ENCODE measurements around the gene IGIP. TPM values are rescaled to one million over a fixed set of nuclear protein-coding genes. Genes with fewer than 3 reads are reported as not detected.

IGIP gene
- total RNA-seq, 4 donors from 2014 or later = 21.7 to 26.6 (median 24.4) TPM

DNA sequence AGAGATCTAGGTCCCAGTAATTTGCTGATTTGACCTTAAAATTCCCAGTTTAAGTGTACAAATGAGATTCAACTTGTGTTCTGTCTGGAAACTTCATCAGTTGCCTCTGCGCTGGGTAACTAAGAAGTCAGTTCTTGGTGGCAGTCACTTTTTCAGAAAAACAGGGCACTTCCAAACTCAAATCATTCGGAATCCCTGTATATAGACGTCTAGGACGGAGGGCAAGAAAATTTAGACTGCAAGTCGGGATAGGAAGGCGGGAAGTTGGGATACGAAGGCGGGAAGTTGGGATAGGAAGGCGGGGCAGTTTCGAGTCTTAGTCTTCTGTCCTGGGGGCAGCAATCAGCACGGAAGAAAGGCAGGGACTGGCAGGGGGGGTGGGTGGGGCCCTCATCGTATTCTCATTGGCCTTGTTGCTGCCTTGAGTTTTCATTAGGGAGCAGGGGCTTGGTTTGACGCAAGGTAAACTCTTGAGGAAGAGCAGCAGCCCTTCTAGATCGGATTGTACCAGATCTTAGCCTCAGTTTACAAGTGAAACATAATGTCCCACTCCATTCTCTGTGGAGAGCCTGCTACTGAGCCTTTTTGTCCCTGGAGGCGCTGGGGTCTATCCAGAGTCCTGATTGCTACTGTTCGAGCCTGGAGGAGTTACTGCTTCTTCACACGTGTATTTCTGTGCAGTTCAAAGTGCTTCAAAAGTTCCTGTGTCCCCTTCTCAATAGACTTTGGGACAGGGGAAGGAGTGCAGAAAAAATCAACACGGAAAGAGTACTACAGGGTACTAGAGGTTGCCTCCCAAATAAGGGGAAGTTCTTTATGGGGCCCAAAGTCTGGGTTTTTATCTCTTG is 14.5 kb upstream of the IGIP start:
- TF ChIP-seq, protein P1, sequence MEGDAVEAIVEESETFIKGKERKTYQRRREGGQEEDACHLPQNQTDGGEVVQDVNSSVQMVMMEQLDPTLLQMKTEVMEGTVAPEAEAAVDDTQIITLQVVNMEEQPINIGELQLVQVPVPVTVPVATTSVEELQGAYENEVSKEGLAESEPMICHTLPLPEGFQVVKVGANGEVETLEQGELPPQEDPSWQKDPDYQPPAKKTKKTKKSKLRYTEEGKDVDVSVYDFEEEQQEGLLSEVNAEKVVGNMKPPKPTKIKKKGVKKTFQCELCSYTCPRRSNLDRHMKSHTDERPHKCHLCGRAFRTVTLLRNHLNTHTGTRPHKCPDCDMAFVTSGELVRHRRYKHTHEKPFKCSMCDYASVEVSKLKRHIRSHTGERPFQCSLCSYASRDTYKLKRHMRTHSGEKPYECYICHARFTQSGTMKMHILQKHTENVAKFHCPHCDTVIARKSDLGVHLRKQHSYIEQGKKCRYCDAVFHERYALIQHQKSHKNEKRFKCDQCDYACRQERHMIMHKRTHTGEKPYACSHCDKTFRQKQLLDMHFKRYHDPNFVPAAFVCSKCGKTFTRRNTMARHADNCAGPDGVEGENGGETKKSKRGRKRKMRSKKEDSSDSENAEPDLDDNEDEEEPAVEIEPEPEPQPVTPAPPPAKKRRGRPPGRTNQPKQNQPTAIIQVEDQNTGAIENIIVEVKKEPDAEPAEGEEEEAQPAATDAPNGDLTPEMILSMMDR (IDR thresholded peaks at IDR 0.05; ENCODE audit: low read depth) = no peak

DNA sequence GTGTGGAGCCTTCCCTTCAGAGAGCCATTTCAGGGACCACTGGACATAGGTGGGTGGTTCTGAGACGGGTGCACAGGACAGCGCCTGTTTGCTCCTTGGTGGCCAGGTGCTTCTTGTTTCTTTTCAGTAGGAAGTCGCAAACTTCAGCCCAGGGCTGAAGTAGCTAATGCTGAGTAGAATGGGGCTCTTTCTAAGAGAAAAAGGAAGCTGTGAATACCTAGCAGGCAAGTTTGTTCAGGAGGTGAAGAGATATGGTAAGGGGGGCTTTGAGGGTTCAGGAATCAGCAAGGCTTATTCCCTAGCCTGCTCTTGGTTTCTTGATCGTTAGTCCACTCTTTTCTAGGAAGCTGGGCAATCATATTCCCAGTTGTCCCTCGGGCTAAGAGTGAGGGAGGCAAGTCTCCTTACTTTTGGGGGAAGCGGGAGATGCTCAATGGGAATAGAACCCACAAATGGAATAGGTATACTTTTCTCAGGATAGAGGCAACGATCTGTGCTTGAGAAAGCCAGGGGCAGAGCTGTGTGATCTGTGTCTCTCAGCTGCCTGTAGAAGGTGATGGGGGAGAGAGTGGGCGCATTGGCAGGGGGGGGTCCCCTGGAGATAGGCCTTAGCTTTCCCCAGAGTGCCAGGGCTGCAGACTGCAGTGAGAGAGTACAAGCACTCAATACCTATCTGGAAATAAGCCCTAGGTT is 13.7 kb upstream of the IGIP start:
- TF ChIP-seq, protein P1 (IDR thresholded peaks at IDR 0.05; ENCODE audit: low read depth) = no peak

DNA sequence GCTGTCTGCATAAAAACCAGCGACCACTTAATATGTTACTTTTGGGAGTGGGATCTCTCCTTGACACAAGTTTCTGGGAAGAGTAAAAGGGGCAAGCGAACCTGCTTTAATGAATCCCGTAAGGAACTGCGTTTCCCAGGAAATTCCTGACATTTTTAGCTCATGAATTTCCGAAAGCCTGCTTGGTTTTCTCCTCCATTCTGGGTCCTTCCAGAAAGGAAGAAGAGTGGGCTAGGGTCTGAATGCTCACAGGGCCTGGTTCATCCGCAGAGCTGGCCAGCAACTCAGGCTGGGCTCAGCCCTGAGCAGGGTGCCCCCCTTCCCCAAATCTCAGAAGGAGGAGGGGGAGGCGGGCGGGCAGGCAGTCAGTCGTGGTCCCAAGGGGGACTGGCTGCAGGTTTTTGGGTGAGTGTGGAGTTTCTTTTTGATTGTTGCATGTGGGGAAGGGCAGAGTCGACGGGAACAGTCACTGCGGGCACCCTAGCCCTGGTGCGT is 13.0 kb upstream of the IGIP start:
- TF ChIP-seq, protein P1 (IDR thresholded peaks at IDR 0.05; ENCODE audit: low read depth) = no peak

DNA sequence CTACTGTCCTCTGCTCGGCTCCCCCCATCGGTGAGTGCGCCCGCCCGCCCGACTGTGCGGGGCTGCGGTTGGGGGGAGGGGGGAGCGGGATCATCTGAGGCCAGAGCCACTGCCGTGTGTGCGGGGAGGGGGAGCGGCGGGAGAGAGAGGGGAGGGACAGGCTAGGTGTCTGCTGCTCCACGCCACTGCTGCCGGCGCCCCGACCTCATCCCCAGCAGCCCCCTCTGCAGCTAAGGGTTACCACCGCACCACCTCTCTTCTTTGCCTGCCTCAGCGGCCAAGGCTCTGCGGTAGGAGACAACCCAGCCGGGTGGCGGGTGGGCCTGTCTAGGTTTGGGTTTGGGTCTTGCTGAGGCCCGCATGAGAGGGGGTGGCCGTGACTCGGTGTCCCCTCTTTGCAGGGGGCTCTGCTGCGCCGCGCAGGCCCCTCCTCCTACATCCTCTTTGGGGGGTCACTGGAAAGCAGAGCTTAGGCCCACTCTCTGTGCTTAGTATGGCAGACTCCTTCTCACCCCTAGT is 12.5 kb upstream of the IGIP start:
- TF ChIP-seq, protein P1 (IDR thresholded peaks at IDR 0.05; ENCODE audit: low read depth) = no peak

DNA sequence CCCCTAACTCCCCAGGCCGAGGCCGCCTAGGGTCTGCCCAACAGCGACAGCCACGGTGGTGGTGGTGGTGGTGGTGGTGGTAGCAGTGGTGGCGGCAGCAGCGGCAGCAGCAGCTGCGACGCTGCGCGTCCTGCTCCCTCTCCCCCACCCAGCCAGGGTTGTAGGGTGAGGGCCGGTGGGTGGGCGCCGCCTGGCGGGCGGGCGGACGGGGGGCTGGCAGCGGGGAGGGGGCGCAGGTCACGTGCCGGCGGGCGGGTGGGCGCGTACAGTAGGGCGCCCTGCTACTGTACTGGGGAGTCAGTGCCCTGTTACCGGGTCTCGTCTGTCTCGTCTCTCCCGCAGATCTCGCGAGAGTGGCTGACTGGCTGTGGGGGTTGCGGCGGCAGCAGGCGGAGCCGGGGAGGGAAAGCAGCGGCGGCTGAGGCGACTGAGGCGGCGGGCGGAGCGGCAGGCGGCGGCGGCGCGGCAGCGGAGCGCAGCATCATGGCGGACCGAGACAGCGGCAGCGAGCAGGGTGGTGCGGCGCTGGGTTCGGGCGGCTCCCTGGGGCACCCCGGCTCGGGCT is 12.0 kb upstream of the IGIP start, which contains the start of gene PURA:
PURA (plus strand) TSS at position 411 of the 565 bp plus-strand sequence; CDS start at position 484, 73 bp downstream.
- TF ChIP-seq, protein P1 (IDR thresholded peaks at IDR 0.05; ENCODE audit: low read depth) = no peak

DNA sequence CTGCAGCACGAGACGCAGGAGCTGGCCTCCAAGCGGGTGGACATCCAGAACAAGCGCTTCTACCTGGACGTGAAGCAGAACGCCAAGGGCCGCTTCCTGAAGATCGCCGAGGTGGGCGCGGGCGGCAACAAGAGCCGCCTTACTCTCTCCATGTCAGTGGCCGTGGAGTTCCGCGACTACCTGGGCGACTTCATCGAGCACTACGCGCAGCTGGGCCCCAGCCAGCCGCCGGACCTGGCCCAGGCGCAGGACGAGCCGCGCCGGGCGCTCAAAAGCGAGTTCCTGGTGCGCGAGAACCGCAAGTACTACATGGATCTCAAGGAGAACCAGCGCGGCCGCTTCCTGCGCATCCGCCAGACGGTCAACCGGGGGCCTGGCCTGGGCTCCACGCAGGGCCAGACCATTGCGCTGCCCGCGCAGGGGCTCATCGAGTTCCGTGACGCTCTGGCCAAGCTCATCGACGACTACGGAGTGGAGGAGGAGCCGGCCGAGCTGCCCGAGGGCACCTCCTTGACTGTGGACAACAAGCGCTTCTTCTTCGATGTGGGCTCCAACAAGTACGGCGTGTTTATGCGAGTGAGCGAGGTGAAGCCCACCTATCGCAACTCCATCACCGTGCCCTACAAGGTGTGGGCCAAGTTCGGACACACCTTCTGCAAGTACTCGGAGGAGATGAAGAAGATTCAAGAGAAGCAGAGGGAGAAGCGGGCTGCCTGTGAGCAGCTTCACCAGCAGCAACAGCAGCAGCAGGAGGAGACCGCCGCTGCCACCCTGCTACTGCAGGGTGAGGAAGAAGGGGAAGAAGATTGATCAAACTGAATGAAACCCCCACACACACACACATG is 11.2 kb upstream of the IGIP start:
- TF ChIP-seq, protein P1 (IDR thresholded peaks at IDR 0.05; ENCODE audit: low read depth) = no peak

Measured in subcutaneous adipose tissue (tissue), 4 donors.